WERI-Rb-1 (cell line): ENCODE results near the gene OGA.

ENCODE experiments used
- DNase-seq: peaks from one replicate; pipeline ENCODE4 v3.0.0-alpha.2; 2020
- H3K27ac ChIP-seq: fragments of 250-450 bp; sonication (Bioruptor Pico); 2 replicates; pipeline ENCODE4 v1.5.1; 2020; ENCODE audit warnings: mild to moderate bottlenecking, moderate library complexity
- H3K27me3 ChIP-seq: fragments of 250-450 bp; sonication (Bioruptor Pico); 2 replicates; pipeline ENCODE4 v1.5.1; 2021; ENCODE audit warnings: mild to moderate bottlenecking, low read depth, moderate library complexity; ENCODE audit not compliant: insufficient read depth, severe bottlenecking
- H3K36me3 ChIP-seq: fragments of 250-450 bp; sonication (Bioruptor Pico); 2 replicates; pipeline ENCODE4 v1.5.1; 2020; ENCODE audit warnings: mild to moderate bottlenecking, moderate library complexity
- H3K4me3 ChIP-seq: 2 replicates; pipeline ENCODE4 v1.5.1; 2011; ENCODE audit warnings: low read depth, mild to moderate bottlenecking, control low read depth, low read length
- H3K9me3 ChIP-seq: fragments of 250-450 bp; sonication (Bioruptor Pico); 2 replicates; pipeline ENCODE4 v1.5.1; 2021; ENCODE audit warnings: mild to moderate bottlenecking, moderate library complexity; ENCODE audit not compliant: severe bottlenecking
- TF ChIP-seq, protein P1 (sequence below): IDR thresholded peaks from 2 replicates; pipeline ENCODE4 v1.5.1; 2011; ENCODE audit warnings: low read depth, mild to moderate bottlenecking, control low read depth, inconsistent platforms, low read length

The OGA gene

DNA sequence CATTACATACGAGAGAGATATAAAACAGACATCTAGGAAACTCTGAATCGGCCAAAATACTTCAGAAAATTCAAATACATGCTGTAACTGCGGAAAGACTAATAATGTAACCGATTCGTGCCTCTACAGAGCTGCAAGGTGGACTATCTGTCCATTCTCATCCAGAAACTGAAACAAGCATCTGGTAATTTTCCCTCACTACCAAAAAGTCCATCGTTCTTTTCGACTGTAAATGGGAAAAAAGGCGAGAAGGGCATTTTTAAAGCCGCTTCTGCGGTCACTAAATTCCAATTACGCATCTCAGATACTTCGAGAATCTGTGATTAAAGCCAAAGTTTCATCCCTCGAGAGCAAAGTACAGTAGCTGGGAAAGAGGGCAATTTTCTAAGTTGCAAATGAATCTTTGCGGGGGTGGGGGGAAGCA is 1.3 kb downstream of the OGA start:
- peak overlapping the region; percentile 87 for H3K4me3 ChIP-seq
- no peaks in the 10 kb centered on the region for H3K9me3 ChIP-seq
- H3K36me3 ChIP-seq: peaks cover 26% of the 10 kb centered on the region
- peak overlapping the region; percentile 98 for H3K27ac ChIP-seq
- DNase-seq: no peak
- no peaks in the 10 kb centered on the region for H3K27me3 ChIP-seq
- TF ChIP-seq, protein P1, sequence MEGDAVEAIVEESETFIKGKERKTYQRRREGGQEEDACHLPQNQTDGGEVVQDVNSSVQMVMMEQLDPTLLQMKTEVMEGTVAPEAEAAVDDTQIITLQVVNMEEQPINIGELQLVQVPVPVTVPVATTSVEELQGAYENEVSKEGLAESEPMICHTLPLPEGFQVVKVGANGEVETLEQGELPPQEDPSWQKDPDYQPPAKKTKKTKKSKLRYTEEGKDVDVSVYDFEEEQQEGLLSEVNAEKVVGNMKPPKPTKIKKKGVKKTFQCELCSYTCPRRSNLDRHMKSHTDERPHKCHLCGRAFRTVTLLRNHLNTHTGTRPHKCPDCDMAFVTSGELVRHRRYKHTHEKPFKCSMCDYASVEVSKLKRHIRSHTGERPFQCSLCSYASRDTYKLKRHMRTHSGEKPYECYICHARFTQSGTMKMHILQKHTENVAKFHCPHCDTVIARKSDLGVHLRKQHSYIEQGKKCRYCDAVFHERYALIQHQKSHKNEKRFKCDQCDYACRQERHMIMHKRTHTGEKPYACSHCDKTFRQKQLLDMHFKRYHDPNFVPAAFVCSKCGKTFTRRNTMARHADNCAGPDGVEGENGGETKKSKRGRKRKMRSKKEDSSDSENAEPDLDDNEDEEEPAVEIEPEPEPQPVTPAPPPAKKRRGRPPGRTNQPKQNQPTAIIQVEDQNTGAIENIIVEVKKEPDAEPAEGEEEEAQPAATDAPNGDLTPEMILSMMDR: no peak

DNA sequence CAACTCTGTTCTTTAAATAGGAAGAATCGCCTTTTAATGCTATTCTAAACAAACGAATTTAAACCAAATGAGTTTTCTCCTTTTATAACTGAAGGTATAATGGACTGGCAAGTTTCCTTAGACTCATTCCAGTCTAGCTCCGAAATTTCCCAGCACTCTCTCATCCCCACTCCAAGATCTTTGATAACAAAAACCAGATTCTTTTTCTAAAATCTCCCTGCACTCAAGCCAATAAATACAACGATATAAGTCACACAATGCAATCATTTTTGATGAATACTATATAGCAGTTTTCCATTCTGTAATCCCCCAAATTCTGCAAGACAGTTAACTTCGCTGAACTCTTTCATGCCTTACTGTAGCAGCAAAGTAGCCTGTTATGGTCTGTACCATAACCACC is 1.9 kb downstream of the OGA start:
- Histone ChIP-seq H3K36me3 (peaks cover 25% of the 10 kb centered on the region), H3K4me3 (peak overlapping the region; percentile 87), H3K9me3 (no peaks in the 10 kb centered on the region), H3K27ac (no peak overlapping the region), H3K27me3 (no peaks in the 10 kb centered on the region)
- TF ChIP-seq, protein P1: no peak
- no peak for DNase-seq

DNA sequence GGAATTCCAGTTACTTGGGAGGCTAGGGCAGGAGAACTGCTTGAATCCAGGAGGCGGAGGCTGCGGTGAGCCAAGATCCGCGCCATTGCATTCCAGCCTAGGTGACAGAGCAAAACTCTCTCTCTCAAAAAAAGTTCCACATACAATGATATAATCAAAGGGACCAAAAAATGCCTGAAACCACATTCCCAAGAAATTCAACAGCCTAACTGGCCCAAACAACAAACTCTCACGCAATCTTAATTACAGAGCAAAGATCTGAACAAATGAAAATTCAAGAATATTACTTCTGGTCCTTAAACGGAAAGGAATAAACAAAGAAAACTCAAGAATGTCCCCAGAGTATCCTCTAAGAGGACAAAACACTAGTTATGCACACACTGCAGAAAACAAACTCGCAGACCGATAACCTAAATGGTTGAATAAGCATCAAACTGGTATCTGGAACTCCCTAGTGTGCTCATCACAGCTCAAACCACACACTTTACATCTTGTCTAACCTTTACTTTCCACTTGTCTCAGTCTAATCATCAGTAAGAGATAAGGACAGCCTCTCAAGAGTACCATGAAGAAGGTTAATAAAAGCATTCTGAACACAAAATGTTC is 3.7 kb downstream of the OGA start:
- DNase-seq: no peak
- no peaks in the 10 kb centered on the region for H3K9me3 ChIP-seq
- H3K36me3 ChIP-seq: peaks cover 43% of the 10 kb centered on the region
- H3K4me3 ChIP-seq: no peak overlapping the region
- H3K27ac ChIP-seq: no peak overlapping the region
- TF ChIP-seq, protein P1: no peak
- no peaks in the 10 kb centered on the region for H3K27me3 ChIP-seq

DNA sequence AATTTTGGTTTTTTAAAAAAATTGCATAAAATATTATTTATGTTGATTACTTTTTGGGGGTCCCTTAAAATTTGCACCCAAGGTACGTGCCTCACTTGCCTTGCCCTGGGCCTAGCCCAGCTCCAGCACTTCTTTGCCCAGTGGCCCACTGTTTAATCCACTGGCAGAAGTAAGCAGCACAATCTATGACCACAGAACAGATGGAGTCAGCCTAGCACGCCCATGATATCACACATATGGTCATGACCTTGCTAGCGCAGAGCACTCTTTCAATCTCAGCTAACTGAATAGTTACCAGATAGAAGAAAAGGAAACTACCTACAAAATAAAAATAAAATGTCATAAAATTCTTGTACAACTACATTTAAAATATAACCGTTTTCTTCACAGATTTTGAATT is 5.6 kb downstream of the OGA start:
- H3K27ac ChIP-seq: no peak overlapping the region; the same call in 1 of the 2 replicates
- TF ChIP-seq, protein P1: no peak
- H3K9me3 ChIP-seq: no peaks in the 10 kb centered on the region
- no peaks in the 10 kb centered on the region for H3K27me3 ChIP-seq
- peaks cover 57% of the 10 kb centered on the region for H3K36me3 ChIP-seq
- peak; percentile 40 for DNase-seq
- H3K4me3 ChIP-seq: no peak overlapping the region

DNA sequence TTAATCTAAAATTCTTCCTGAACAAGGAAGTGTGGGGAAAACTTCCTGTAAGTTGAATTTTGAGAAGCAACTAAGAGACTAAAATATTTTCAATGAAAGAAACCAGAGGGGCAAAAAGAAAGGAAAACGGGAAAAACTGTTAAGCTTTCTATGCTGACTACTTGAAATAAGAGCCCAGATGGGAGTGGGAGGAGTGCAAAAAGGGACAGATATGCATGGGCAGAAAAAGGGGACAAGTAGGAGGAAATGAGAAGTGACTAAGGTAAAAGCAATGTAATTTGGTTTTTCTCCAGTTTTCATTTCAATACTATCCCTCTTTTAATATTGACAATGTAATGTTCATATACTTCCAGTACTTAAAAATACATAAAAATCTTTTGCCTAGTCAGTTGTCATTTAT is 11.1 kb downstream of the OGA start:
- H3K9me3 ChIP-seq: no peaks in the 10 kb centered on the region
- no peak for DNase-seq
- TF ChIP-seq, protein P1: no peak
- no peak overlapping the region for H3K27ac ChIP-seq
- no peak overlapping the region for H3K4me3 ChIP-seq
- peaks cover 95% of the 10 kb centered on the region for H3K36me3 ChIP-seq
- no peaks in the 10 kb centered on the region for H3K27me3 ChIP-seq

DNA sequence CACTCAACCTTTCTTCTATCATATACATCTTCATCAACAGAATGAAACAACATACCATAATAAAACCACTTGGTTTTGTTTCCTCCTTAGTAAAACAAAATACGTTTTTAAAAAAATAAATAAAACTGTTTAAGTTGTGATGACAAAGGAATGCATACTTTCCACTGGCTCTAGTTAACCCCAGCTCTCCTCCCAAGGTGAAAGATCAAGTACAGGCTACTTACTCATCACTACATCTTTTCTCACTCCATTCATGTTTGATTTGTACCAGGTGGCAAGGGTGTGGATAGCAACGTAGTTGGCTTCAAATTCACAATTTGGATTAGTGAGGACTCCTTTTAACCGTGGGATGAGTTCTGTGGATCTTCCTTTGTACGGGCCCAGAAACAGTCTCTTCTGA is 14.7 kb downstream of the OGA start:
- H3K36me3 ChIP-seq: peaks cover 95% of the 10 kb centered on the region
- H3K27me3 ChIP-seq: no peaks in the 10 kb centered on the region
- no peak overlapping the region for H3K4me3 ChIP-seq
- H3K9me3 ChIP-seq: no peaks in the 10 kb centered on the region
- no peak overlapping the region for H3K27ac ChIP-seq
- no peak for DNase-seq
- TF ChIP-seq, protein P1: no peak
